ENCODE data around the gene MYO5C.

The MYO5C gene

DNA sequence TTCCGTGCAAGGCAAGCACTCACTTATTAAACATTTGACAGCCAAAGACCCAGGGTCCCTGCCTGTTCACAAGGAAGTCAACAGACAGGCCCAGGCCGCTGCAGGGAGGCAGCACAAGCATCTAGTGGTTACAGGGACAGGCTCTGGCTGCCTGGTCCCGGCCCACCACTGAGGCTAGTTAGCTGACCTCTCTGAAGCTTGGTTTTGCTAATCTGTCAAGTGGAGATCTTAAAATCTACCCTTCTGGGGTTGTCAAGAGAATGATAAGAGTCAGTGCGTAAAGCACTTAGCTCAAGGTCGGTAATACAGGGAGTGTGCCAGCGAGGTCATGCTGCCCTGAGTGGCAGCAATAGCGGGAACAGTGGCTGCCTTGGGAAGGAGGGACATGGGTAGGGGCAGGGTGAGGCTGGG, 110.4 kb downstream of the MYO5C start:
- TF ChIP-seq, protein P1, sequence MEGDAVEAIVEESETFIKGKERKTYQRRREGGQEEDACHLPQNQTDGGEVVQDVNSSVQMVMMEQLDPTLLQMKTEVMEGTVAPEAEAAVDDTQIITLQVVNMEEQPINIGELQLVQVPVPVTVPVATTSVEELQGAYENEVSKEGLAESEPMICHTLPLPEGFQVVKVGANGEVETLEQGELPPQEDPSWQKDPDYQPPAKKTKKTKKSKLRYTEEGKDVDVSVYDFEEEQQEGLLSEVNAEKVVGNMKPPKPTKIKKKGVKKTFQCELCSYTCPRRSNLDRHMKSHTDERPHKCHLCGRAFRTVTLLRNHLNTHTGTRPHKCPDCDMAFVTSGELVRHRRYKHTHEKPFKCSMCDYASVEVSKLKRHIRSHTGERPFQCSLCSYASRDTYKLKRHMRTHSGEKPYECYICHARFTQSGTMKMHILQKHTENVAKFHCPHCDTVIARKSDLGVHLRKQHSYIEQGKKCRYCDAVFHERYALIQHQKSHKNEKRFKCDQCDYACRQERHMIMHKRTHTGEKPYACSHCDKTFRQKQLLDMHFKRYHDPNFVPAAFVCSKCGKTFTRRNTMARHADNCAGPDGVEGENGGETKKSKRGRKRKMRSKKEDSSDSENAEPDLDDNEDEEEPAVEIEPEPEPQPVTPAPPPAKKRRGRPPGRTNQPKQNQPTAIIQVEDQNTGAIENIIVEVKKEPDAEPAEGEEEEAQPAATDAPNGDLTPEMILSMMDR (IDR thresholded peaks at IDR 0.05; ENCODE audit: low read depth, low read length, missing control alignments) = no peak
- DNase-seq = no peak
- Histone ChIP-seq H3K27me3 (replicated peaks) (no peaks in the 10 kb centered on the region), H3K36me3 (replicated peaks) (no peaks in the 10 kb centered on the region), H3K27ac (no peak overlapping the region), H3K4me3 (ENCODE audit: low read depth, low read length) (no peak overlapping the region)
- in situ Hi-C loops (cut with HindIII; ENCODE audit: low pct_ligation_motif_present, low sequenced_read_pairs) = no loop called here

DNA sequence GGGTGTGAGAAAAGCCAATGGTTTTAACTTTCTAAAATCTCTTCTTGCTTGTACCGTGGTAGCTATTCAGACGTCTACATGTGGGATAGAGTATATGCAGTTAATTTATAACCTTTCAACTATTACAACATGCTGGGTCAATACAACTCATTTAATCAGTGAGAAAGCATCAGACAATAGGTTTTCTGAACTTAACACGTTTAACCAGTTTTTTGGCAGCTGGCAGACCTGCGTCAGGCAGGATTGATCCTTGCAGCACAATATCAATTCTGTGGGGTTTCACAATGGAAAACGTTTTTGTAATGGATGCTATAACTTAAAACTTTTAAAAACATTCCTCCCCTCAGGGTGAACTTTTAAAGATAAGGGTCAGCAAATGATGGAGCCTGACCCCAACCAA, 110.9 kb downstream of the MYO5C start:
- Histone ChIP-seq H3K27ac (no peak overlapping the region), H3K4me3 (ENCODE audit: low read depth, low read length) (no peak overlapping the region), H3K27me3 (replicated peaks) (no peaks in the 10 kb centered on the region), H3K36me3 (replicated peaks) (no peaks in the 10 kb centered on the region)
- in situ Hi-C loops (cut with HindIII; ENCODE audit: low pct_ligation_motif_present, low sequenced_read_pairs) = no loop called here
- TF ChIP-seq, protein P1 (IDR thresholded peaks at IDR 0.05; ENCODE audit: low read depth, low read length, missing control alignments) = no peak
- DNase-seq = no peak

GRCh38 chr15:52183562-52184173, 111.9 kb downstream of the MYO5C start:
- Histone ChIP-seq H3K27ac (no peak overlapping the region), H3K4me3 (ENCODE audit: low read depth, low read length) (no peak overlapping the region), H3K27me3 (replicated peaks) (no peaks in the 10 kb centered on the region), H3K36me3 (replicated peaks) (no peaks in the 10 kb centered on the region)
- TF ChIP-seq, protein P1 (IDR thresholded peaks at IDR 0.05; ENCODE audit: low read depth, low read length, missing control alignments) = peak; percentile 80
- in situ Hi-C loops (cut with HindIII; ENCODE audit: low pct_ligation_motif_present, low sequenced_read_pairs) = no loop called here
- peak; percentile 40 for DNase-seq

- H3K27ac ChIP-seq = no peak overlapping the region
- in situ Hi-C loops (cut with HindIII; ENCODE audit: low pct_ligation_motif_present, low sequenced_read_pairs) = no loop called here
- H3K36me3 ChIP-seq (replicated peaks) = no peaks in the 10 kb centered on the region
- TF ChIP-seq, protein P1 (IDR thresholded peaks at IDR 0.05; ENCODE audit: low read depth, low read length, missing control alignments) = no peak
- no peak overlapping the region for H3K4me3 ChIP-seq (ENCODE audit: low read depth, low read length)
- no peak for DNase-seq
- no peaks in the 10 kb centered on the region for H3K27me3 ChIP-seq (replicated peaks)
These were observed 113.4 kb downstream of the MYO5C start for GRCh38 chr15:52181938-52182780.

DNA sequence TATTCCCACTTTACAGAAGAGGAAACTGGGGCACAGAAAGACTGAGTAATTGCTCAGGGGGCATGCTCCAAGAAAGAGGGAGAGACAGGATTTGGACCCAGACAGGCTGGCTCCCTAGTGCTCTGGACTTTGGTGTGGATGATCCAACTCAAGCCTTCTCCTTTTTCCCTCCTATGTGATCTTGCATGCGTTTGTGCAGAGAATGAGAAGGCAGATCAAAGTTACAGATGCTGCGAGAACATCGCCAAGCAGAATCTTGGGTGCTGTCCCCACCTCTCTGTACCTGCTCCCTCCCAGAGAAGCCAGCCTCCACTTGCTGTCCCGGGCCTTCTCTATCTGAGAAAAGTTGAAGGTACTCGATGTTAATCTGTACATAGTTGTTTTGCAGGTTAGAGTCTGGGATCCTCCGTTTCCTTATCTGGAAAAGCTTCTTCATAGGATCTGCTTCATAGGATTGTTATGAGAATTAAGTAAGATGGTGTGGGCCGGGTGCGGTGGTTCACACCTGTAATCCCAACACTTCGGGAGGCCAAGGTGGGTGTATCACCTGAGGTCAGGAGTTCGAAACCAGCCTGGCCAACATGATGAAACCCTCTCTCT, 114.7 kb downstream of the MYO5C start:
- no peaks in the 10 kb centered on the region for H3K36me3 ChIP-seq (replicated peaks)
- H3K4me3 ChIP-seq (ENCODE audit: low read depth, low read length) = no peak overlapping the region
- no peak for DNase-seq
- no peak overlapping the region for H3K27ac ChIP-seq
- in situ Hi-C loops (cut with HindIII; ENCODE audit: low pct_ligation_motif_present, low sequenced_read_pairs) = no loop called here
- TF ChIP-seq, protein P1 (IDR thresholded peaks at IDR 0.05; ENCODE audit: low read depth, low read length, missing control alignments) = no peak
- no peaks in the 10 kb centered on the region for H3K27me3 ChIP-seq (replicated peaks)

Measured in brain microvascular endothelial cell (primary cell).